IMR-90 (cell line): Measurements from ENCODE around the gene CHPF. TPM values are rescaled to one million over a fixed set of nuclear protein-coding genes. Genes with fewer than 3 reads are reported as not detected.

Experiments
- ATAC-seq: fragments of 200-7000 bp; cut with Tn5 transposase; 2 replicates; pipeline ENCODE4 v1.9.1; 2020; ENCODE audit warnings: low read depth, mild to moderate bottlenecking, moderate library complexity
- BruUV-seq: library from RNA; stranded (reverse); fragments of 400-500 nt; replicated peaks from 2 replicates; lab custom pipeline; 2021; lab: Mats Ljungman, UMichigan
- CTCF ChIA-PET: fragments of 300-600 bp; formaldehyde crosslinking; extraction: SDS; loops from one replicate; lab custom pipeline; 2021; ENCODE audit warnings: antibody characterized with exemption; lab: Yijun Ruan, JAX
- POLR2A ChIA-PET: fragments of 300-600 bp; sonication (Branson Sonifier 250); formaldehyde crosslinking; loops from one replicate; lab custom pipeline; 2022; ENCODE audit warnings: antibody characterized with exemption; ENCODE audit not compliant: unreplicated experiment; lab: Charles Lee
- DNase-seq: peaks from one replicate; pipeline ENCODE4 v3.0.0; 2013
- H2AFZ ChIP-seq: replicated peaks from 2 replicates; pipeline ENCODE3; 2013; ENCODE audit warnings: low read length, mild to moderate bottlenecking; ENCODE audit not compliant: poor library complexity
- H2AK5ac ChIP-seq: 2 replicates; pipeline ENCODE4 v1.6.1; 2013; ENCODE audit warnings: low read depth, low read length, inconsistent platforms
- H2AK9ac ChIP-seq: replicated peaks from 2 replicates; pipeline ENCODE3; 2013; ENCODE audit warnings: mild to moderate bottlenecking, low read depth, low read length, moderate library complexity; ENCODE audit not compliant: poor library complexity
- H2BK120ac ChIP-seq: 2 replicates; pipeline ENCODE4 v1.6.1; 2013; ENCODE audit warnings: low read depth, low read length, inconsistent platforms
- H2BK15ac ChIP-seq: 3 replicates; pipeline ENCODE4 v1.6.1; 2013; ENCODE audit warnings: low read depth, low read length, inconsistent platforms
- H2BK20ac ChIP-seq: 2 replicates; pipeline ENCODE4 v1.6.1; 2013; ENCODE audit warnings: low read depth, mild to moderate bottlenecking, inconsistent platforms, low read length, moderate library complexity
- H2BK5ac ChIP-seq: 2 replicates; pipeline ENCODE4 v1.6.1; 2013; ENCODE audit warnings: mild to moderate bottlenecking, low read depth, low read length, inconsistent platforms; ENCODE audit not compliant: poor library complexity, severe bottlenecking
- H3K14ac ChIP-seq: replicated peaks from 2 replicates; pipeline ENCODE4 v1.6.1; 2013; ENCODE audit warnings: low read depth, low read length, inconsistent platforms
- H3K18ac ChIP-seq: 2 replicates; pipeline ENCODE4 v1.6.1; 2013; ENCODE audit warnings: low read depth, low read length, control low read depth
- H3K23ac ChIP-seq: 2 replicates; pipeline ENCODE4 v1.6.1; 2013; ENCODE audit warnings: low read depth, low read length, inconsistent platforms
- H3K27ac ChIP-seq: 2 replicates; pipeline ENCODE4 v1.5.1; 2013; ENCODE audit warnings: mild to moderate bottlenecking, control low read depth, low read length; ENCODE audit not compliant: insufficient read depth
- H3K27me3 ChIP-seq: 2 replicates; pipeline ENCODE4 v1.6.1; 2013; ENCODE audit warnings: low read length; ENCODE audit not compliant: control insufficient read depth, insufficient read depth
- H3K36me3 ChIP-seq: 2 replicates; pipeline ENCODE4 v1.6.1; 2013; ENCODE audit warnings: low read length, mixed read lengths; ENCODE audit not compliant: control insufficient read depth, insufficient read depth
- H3K4ac ChIP-seq: 2 replicates; pipeline ENCODE4 v1.6.1; 2013; ENCODE audit warnings: low read depth, low read length, inconsistent platforms
- H3K4me1 ChIP-seq: 2 replicates; pipeline ENCODE4 v1.6.1; 2013; ENCODE audit warnings: low read length, mixed read lengths; ENCODE audit not compliant: control insufficient read depth, insufficient read depth
- H3K4me2 ChIP-seq: 2 replicates; pipeline ENCODE4 v1.6.1; 2013; ENCODE audit warnings: low read depth, mild to moderate bottlenecking, control low read depth, low read length, moderate library complexity
- H3K4me3 ChIP-seq: 2 replicates; pipeline ENCODE4 v1.5.1; 2013; ENCODE audit warnings: low read depth, mild to moderate bottlenecking, control low read depth, low read length, moderate library complexity; ENCODE audit not compliant: insufficient read depth
- H3K56ac ChIP-seq: 2 replicates; pipeline ENCODE4 v1.6.1; 2013; ENCODE audit warnings: low read length, inconsistent platforms; ENCODE audit not compliant: insufficient read depth; ENCODE audit errors: extremely low read depth
- H3K79me1 ChIP-seq, 2 experiments: 2 replicates each; pipeline ENCODE4 v1.6.1; 2013; ENCODE audit warnings: low read length in 2 of 2, inconsistent platforms in 1 of 2, low read depth in 1 of 2
- H3K9ac ChIP-seq: 2 replicates; pipeline ENCODE4 v1.6.1; 2013; ENCODE audit warnings: low read depth, low read length, control low read depth
- H3K9me1 ChIP-seq: 2 replicates; pipeline ENCODE4 v1.6.1; 2013; ENCODE audit warnings: low read length, inconsistent platforms; ENCODE audit not compliant: insufficient read depth
- H3K9me3 ChIP-seq: 2 replicates; pipeline ENCODE4 v1.6.1; 2013; ENCODE audit warnings: low read length; ENCODE audit not compliant: control insufficient read depth, insufficient read depth
- H4K20me1 ChIP-seq: 2 replicates; pipeline ENCODE4 v1.6.1; 2013; ENCODE audit warnings: low read length, inconsistent platforms; ENCODE audit not compliant: insufficient read depth
- H4K5ac ChIP-seq: 2 replicates; pipeline ENCODE4 v1.6.1; 2013; ENCODE audit warnings: mild to moderate bottlenecking, low read depth, low read length, control low read depth
- H4K8ac ChIP-seq, 2 experiments: 2 replicates each; pipeline ENCODE4 v1.6.1; 2013; ENCODE audit warnings: low read depth in 2 of 2, low read length in 2 of 2, control low read depth in 1 of 2, inconsistent platforms in 1 of 2
- H4K91ac ChIP-seq: 2 replicates; pipeline ENCODE4 v1.6.1; 2013; ENCODE audit warnings: low read depth, low read length, inconsistent platforms; ENCODE audit not compliant: insufficient read depth
- BHLHE40 ChIP-seq: fragments of 150-350 bp; IDR thresholded peaks from 2 replicates; pipeline ENCODE4 v1.6.1; 2016; ENCODE audit warnings: mild to moderate bottlenecking, low read depth, low read length
- FOS ChIP-seq: fragments of 150-350 bp; IDR thresholded peaks from 2 replicates; pipeline ENCODE4 v1.6.1; 2016; ENCODE audit warnings: low read depth, low read length
- MAZ ChIP-seq: IDR thresholded peaks from 2 replicates; pipeline ENCODE4 v1.6.1; 2012; ENCODE audit warnings: low read depth, mild to moderate bottlenecking, low read length, improper control_type of control experiment, moderate library complexity, borderline replicate concordance
- NFE2L2 ChIP-seq: fragments of 150-350 bp; IDR thresholded peaks from 2 replicates; pipeline ENCODE4 v1.6.1; 2016; ENCODE audit warnings: low read depth, mild to moderate bottlenecking, low read length
- POLR2A ChIP-seq: IDR thresholded peaks from 2 replicates; pipeline ENCODE4 v1.6.1; 2012; ENCODE audit warnings: mild to moderate bottlenecking, low read depth, low read length
- RCOR1 ChIP-seq: IDR thresholded peaks from 2 replicates; pipeline ENCODE4 v1.6.1; 2012; ENCODE audit warnings: mild to moderate bottlenecking, low read length, improper control_type of control experiment; ENCODE audit not compliant: insufficient replicate concordance
- RFX5 ChIP-seq: IDR thresholded peaks from 2 replicates; pipeline ENCODE4 v1.8.0; 2012; ENCODE audit warnings: low read depth, mild to moderate bottlenecking, low read length, moderate library complexity
- WGBS, 2 experiments: methylation state at CpG; one replicate each; pipeline versions ENCODE4 v1.1.5 to v1.1.7; 2013; ENCODE audit warnings: missing lambda C conversion rate in 2 of 2; ENCODE audit not compliant: insufficient read length in 1 of 2; ENCODE audit errors: extremely low coverage in 2 of 2; 5-methylcytosine and 5-hydroxymethylcytosine counted together
- dilution Hi-C: fragments of 300-500 bp; cut with HindIII; formaldehyde crosslinking; loops from one replicate; pipeline ENCODE4 v1.14.3; 2018; ENCODE audit warnings: low sequenced_read_pairs; ENCODE audit not compliant: unreplicated experiment
- in situ Hi-C: fragments of 300-500 bp; cut with MboI; formaldehyde crosslinking; loops from 3 replicates; pipeline ENCODE4 v1.14.3; 2019; ENCODE audit warnings: low sequenced_read_pairs, inconsistent platforms, mixed read lengths
- intact Hi-C: fragments of 100-400 bp; cut with micrococcal nuclease; formaldehyde crosslinking; loops from 2 replicates; pipeline ENCODE4 v1.10.0; 2022
- polyA plus RNA-seq, 3 experiments: library from polyadenylated mRNA; depleted of rRNA; stranded (reverse); fragments of >200 nt; gene quantifications; 2 replicates each; pipeline ENCODE4 v1.2.3, GENCODE V29; 2012; ENCODE audit warnings: low replicate concordance in 1 of 3
- total RNA-seq: library from RNA; depleted of rRNA; stranded (reverse); fragments of >200 nt; gene quantifications from 2 replicates; pipeline ENCODE4 v1.2.3, GENCODE V29; 2012
- TF ChIP-seq, protein P1 (sequence below): conservative IDR thresholded peaks from 2 replicates; pipeline ENCODE4 v1.5.1; 2012; ENCODE audit warnings: mild to moderate bottlenecking, low read depth, low read length, improper control_type of control experiment

CHPF gene
- total and polyA plus RNA-seq, 2 of the 4 experiments (the other 2 are of a cell fraction) = 24.0 to 115 TPM

DNA sequence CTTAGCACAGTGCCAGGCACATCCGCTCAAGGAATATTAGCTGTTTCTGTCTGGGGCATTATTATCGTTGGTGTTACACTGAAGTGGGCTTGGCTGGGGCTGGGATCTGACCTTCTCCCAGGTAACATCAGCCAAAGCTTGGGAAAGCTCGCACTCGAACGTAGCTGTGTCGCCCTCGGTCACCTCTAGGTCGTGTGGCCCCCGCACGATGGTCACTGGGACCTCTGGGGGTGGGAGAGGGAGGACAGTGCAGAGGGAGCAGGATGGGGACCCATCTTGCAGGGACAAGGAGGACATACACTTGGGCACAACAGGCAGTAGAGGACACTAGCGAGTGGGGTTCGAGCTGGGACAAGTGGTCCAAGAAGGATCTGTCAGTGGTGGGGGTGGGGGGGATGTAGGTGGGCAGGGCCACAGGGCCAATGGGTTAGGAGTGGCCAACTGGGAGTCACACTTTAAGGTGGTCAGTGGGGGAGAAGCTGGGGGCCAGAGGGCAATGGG is 9.9 kb upstream of the CHPF start:
- no peak for DNase-seq
- no peak overlapping the region for H2BK15ac ChIP-seq
- intact Hi-C loops = no loop called here
- no peak overlapping the region for H3K23ac ChIP-seq
- no peaks in the 10 kb centered on the region for H3K36me3 ChIP-seq
- 67% methylated on average over 7 of the region's 12 CpGs; no CpG with 5 or more reads in 1 of the 2 experiments for WGBS, 2 experiments
- no peak overlapping the region for H2BK120ac ChIP-seq
- no peak overlapping the region for H4K91ac ChIP-seq
- H3K4ac ChIP-seq = no peak overlapping the region
- ChIA-PET CTCF (no interaction called here), POLR2A (no interaction called here)
- no peak overlapping the region for H2AK9ac ChIP-seq
- H3K9ac ChIP-seq = no peak overlapping the region
- no peaks in the 10 kb centered on the region for H3K9me1 ChIP-seq
- BruUV-seq = no TSS peak
- no peak overlapping the region for H2BK20ac ChIP-seq
- H4K8ac ChIP-seq = no peak overlapping the region
- no peak overlapping the region for H4K5ac ChIP-seq
- no peak overlapping the region for H3K56ac ChIP-seq
- no peak overlapping the region for H2AFZ ChIP-seq
- no peak for TF ChIP-seq MAZ
- TF ChIP-seq, protein P1, sequence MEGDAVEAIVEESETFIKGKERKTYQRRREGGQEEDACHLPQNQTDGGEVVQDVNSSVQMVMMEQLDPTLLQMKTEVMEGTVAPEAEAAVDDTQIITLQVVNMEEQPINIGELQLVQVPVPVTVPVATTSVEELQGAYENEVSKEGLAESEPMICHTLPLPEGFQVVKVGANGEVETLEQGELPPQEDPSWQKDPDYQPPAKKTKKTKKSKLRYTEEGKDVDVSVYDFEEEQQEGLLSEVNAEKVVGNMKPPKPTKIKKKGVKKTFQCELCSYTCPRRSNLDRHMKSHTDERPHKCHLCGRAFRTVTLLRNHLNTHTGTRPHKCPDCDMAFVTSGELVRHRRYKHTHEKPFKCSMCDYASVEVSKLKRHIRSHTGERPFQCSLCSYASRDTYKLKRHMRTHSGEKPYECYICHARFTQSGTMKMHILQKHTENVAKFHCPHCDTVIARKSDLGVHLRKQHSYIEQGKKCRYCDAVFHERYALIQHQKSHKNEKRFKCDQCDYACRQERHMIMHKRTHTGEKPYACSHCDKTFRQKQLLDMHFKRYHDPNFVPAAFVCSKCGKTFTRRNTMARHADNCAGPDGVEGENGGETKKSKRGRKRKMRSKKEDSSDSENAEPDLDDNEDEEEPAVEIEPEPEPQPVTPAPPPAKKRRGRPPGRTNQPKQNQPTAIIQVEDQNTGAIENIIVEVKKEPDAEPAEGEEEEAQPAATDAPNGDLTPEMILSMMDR = no peak
- TF ChIP-seq FOS = no peak
- TF ChIP-seq NFE2L2 = no peak
- no peak for TF ChIP-seq RCOR1
- TF ChIP-seq RFX5 = no peak
- TF ChIP-seq BHLHE40 = no peak
- no peak for TF ChIP-seq POLR2A
- no peak overlapping the region for H3K18ac ChIP-seq
- no peak overlapping the region for H3K4me3 ChIP-seq
- no peak overlapping the region for H3K14ac ChIP-seq
- H3K27ac ChIP-seq = no peak overlapping the region
- H3K79me1 ChIP-seq = no peaks in the 10 kb centered on the region
- dilution Hi-C loops = no loop called here
- no peak overlapping the region for H2AK5ac ChIP-seq
- no peaks in the 10 kb centered on the region; the same call in 1 of the 2 replicates for H4K20me1 ChIP-seq
- H3K9me3 ChIP-seq = no peaks in the 10 kb centered on the region
- no peak overlapping the region for H2BK5ac ChIP-seq
- ATAC-seq = no peak
- no peak overlapping the region for H3K4me2 ChIP-seq
- in situ Hi-C loops = no loop called here
- H3K4me1 ChIP-seq = peaks cover 8% of the 10 kb centered on the region; the same call in 1 of the 2 replicates
- no peaks in the 10 kb centered on the region for H3K27me3 ChIP-seq
